22Rv1 (cell line): Measurements from ENCODE around the gene NRROS.
"Not testable (repeated sequence)": the region's sequence is repeated elsewhere in the genome, so short reads cannot be mapped to it uniquely, and the experiment has no call there.

Experiments
- ZFX ChIP-seq: fragments of 450-650 bp; IDR thresholded peaks from 2 replicates; pipeline ENCODE4 v1.6.1; 2017; ENCODE audit warnings: antibody characterized with exemption, borderline replicate concordance
- TF ChIP-seq, protein P1 (sequence below): fragments of 450-650 bp; IDR thresholded peaks from 2 replicates; pipeline ENCODE4 v1.5.1; 2017; ENCODE audit warnings: mild to moderate bottlenecking

DNA sequence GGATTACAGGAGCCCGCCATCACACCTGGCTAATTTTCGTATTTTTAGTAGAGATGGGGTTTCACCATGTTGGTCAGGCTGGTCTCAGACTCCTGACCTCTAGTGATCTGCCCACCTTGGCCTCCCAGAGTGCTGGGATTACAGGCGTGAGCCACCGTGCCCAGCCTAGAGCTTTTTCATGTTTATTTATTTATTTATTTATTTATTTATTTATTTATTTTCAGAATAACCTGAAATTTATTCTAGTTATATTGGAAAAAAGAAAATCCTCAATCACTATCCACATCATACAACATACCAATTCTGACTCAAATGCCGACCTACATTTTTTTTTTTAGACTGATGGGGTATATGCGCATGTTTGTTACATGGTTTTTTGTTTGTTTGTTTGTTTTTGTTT lies 24.3 kb upstream of the NRROS start:
- TF ChIP-seq, protein P1, sequence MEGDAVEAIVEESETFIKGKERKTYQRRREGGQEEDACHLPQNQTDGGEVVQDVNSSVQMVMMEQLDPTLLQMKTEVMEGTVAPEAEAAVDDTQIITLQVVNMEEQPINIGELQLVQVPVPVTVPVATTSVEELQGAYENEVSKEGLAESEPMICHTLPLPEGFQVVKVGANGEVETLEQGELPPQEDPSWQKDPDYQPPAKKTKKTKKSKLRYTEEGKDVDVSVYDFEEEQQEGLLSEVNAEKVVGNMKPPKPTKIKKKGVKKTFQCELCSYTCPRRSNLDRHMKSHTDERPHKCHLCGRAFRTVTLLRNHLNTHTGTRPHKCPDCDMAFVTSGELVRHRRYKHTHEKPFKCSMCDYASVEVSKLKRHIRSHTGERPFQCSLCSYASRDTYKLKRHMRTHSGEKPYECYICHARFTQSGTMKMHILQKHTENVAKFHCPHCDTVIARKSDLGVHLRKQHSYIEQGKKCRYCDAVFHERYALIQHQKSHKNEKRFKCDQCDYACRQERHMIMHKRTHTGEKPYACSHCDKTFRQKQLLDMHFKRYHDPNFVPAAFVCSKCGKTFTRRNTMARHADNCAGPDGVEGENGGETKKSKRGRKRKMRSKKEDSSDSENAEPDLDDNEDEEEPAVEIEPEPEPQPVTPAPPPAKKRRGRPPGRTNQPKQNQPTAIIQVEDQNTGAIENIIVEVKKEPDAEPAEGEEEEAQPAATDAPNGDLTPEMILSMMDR: not testable (repeated sequence)
- TF ChIP-seq ZFX: not testable (repeated sequence)
